GOT3 (cell line): ENCODE data around the gene MACROD2.

Source experiments
- DNase-seq: peaks from one replicate; lab custom pipeline; 2025; ENCODE audit warnings: mixed read lengths; lab: John Stamatoyannopoulos, UW

Gene MACROD2

DNA sequence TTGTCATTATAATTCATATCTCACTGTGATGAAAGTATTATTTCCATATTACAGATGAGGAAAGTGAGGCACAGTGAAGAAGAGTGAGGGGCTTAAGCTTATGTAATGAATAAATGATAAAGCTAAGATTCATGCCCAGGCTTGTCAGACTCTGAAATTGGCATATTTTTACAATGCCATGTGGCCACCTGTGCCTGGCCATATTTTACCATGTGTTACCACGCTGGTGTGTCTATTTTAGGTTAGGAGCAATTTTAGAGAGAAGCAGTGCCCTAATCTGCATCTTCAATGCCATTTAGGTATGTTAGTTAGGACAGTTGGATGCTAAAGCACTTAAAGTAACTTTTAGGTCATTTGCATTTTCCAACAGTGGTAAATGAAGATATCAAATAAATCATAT lies 530.1 kb downstream of the MACROD2 start:
- no peak for DNase-seq

DNA sequence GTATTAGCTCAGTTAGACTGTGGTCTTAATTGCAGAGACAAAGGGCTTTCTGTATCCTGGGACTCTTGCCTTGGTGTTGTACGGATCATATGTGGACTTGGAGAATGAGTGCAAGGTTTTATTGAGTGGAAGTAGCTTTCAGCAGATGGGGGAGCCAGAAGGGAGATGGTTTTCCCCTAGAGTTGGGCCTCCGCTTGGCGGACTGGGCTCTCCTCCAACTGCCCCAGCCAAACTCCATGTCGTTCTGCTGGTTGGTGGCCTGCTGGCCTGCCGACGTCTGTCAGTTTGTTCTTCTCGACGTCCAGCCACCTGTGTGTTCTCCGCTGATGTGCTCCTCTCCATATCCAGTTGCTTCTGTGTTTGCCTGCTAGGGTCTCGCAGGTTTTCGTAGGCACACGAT lies 531.6 kb downstream of the MACROD2 start:
- DNase-seq: no peak

DNA sequence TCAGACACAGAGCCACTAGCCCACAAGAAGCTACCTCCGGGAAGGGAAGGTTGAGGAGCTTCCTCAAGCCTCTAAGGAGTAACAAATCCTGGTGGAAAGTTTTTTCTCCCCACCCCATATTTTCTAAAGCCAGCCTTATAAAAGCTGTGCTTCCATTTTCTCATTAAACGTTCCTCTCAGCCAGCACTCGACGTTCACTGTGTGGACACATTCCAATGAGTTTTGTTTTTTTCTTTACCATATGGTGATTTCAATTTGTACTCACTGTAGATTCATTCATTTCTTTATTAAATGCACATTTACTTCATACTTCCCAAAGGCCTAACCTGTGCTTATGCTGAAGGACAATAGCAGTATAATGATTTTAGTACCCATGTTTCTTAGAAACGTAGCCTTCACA lies 536.5 kb downstream of the MACROD2 start:
- no peak for DNase-seq

DNA sequence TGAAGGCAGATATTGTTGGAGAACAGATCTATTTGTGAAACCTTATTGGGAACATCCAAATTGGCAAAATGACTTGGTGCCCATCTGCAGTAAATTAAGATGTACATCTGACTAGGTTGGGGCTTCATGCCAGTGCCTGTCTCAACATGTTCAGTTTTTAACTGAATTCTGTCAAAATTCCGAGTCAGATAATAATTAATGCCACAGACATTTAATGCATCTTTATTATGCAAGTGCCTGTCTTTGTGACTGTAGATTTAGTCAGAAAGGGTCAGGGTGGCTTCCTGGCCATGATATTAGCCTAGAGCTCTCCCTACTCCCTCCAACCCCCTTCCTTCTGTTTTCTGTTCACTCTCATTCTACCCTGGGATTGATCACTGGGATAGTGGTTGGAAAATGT lies 541.4 kb downstream of the MACROD2 start:
- DNase-seq: no peak

DNA sequence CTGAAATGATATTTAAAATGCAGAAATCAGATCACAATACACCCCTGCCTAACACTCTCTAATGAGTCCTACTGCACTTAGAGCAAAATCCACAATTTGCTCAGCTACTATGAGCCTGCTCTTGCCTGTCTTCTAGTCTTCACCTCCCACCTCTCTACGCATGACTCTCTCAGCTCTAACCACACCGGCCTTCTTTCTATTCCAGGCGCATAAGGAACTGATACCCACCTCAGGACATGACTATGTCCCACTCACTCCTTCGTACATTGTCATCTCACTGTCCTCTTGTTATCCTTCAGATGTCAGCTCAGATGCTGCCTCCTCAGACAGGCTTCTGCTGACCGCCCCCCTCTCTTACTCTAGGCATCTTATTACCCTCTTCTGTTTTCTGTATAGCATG lies 543.1 kb downstream of the MACROD2 start:
- no peak for DNase-seq

DNA sequence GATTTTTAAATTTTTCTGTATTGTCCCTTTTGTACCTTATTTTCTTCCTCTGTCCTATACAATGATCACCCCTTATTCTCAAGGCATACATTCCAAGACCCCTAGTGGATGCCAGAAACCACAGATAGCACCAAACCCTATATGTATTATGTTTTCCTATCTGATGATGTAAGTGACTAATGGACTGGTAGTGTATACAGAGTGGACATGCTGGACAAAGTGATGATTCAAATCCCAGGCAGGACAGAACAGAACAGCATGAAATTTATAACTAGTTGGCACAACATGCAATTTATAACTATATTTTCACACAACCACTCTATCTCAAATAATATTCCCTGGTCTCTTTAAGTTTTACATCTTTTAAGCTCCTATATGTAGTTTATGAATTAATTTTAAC lies 547.7 kb downstream of the MACROD2 start:
- no peak for DNase-seq

DNA sequence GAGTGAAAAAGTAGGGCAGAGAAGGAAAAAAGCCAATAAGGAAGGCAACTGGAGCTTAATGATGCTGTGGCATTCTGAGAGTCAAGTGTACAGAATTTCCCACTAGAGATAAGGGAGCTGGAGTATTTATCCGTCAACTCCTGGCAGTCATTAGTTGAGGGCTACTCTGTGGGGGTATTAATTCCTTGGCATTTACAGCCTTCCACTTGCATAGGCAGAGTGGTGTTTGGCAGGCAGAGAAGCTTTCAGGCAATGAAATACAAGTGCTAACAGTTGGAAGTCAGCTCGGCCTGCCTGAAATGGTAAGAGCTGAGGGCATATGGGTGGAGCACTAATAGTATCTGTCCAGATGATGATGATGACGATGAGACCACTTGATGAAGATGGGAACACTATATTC lies 549.4 kb downstream of the MACROD2 start:
- DNase-seq: no peak

DNA sequence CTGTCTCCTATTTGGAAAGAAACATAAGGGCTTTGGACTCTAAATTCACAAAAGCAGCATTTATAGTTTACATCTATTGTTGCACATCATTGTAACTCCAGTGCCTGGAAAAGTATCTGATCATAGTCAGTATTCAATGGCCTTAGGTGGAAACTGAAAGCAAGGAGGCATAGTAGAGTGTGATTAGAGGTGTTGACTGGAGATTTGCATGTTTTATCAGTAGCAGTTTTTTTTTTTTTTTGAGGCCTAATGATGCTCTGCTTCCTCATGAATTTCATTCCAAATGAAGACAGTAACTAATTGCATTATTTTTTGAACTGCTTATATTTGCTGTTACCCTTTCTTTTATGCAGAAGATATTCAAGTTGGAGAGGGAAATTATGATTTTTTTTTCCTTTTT lies 555.3 kb downstream of the MACROD2 start:
- DNase-seq: no peak

DNA sequence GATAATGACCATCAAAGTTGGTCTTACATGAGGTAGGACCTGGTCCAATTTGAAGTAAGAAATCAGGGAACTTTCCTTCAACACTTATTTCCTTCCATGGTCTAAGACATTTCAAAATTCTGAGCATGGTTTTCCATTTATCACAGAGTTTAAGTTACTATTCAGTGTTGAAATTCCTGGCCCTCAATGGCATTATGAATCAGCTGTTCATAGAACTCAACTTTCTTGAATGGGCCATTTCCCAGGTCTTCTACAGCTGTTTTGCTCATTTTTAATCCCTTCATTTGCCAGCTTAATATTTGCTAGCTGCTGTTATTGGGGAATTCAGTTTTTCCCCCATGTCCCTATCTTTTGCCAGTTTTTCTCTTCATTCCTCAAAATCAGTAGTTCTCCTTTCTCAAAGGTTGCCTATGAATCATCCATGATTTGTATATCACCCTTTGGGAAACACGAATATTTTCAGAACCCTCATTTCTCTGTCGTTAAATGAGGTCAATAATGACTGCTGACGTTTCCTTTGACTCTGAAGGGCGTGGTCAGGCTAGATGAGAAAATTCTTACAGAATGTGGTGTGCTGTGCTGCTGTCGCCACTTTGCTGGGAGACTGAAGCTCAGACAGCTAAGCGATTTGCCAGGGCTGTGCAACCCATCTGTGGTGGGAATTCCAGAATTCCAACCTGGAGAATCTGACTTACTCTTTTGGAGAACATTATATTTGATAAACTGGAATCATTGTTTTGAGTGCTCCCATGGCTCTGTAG lies 558.6 kb downstream of the MACROD2 start:
- no peak for DNase-seq

DNA sequence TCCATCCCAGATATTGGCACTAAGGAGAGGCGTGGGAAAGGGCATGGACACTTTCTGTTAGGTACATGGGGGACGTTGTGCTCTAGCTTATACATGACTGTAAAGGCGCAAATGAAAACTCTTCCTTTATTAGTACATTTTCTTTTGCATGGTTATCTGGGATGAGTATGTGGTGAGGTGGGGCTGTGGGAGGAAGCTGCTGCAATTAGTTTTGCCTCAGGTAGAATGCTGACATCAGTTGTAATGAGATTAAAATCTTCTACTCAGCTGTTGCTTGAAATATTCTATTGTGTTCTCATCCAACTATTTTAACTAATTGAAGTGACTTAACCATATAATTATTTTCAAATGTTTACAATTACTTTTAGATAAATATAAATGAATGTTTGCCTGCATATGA lies 560.4 kb downstream of the MACROD2 start:
- DNase-seq: no peak

DNA sequence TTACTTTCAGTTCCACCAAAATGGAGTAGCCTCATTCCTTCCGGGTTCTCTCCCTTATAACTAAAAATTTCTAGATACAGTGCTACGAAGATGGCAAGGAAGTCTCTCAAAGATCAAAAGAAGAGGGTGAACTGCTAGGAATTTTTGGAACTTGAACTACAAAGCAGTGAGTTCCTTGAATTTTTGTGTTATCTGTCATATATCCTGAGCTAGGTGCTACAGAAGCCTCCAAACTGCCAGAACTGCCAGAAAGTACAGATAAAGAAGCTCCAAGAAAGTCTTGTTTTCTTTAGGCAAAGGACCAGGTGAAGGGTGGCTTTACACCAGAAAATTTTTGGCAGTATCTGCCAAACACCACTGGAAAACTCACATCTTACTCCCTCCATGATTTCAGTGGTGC lies 560.9 kb downstream of the MACROD2 start:
- no peak for DNase-seq

DNA sequence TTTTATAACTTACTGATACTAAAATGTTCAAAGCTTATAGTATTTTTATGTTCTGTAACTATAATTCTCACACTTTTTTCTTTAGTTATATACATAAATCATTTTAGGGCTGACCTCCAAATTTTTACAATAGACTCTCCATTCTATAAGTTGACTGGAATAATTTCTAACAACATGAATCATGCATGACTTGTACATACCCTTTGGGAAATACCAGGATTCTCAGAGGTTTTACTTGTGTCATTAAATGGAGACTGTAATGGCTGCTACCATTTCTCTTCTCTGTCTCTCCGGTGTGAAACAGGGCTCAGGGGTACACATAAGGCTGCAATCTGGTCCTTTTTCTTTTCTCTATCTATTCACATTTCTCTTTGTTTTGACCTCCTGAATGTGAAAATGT lies 564.3 kb downstream of the MACROD2 start:
- DNase-seq: no peak

DNA sequence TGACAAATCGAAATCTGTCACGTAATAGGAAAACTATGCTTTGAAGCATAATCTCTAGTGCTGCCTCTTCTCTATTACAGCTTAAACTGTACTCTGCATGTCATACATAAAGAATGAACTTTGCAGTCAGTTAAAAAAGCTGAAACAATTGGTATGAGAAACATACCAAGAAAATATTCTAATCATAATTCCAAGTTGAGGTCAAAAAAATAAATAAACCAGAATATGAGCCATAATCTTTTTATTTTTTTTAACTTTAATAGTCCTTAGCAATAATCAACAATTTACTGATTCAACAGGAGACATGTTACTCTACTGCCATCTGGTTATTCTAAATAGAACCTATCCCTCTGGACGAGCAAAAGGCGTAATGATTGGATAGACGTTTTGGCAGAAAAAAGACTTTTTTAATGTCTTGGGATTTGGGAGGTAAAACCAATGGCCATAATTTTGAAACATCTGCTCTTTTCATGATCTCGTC lies 566.5 kb downstream of the MACROD2 start:
- DNase-seq: no peak

DNA sequence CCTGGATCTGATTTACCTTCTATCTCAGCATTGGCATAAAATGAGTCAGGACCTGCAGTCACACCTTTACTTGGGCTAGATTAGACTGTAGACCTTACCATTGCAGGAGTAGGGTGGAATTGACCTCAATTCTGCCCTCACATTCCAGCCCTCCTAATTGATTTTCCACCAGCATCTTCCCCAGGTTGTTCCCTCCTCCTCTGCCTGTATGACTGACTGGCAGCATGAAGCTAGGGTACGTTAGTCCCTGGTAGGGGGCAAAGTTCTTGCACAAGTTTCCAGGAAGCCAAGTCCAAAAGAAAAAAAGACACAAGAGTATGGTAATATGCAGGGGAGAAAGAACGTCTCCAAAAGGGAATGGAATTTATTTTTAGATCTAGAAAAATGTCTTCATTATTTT lies 567.7 kb downstream of the MACROD2 start:
- no peak for DNase-seq

DNA sequence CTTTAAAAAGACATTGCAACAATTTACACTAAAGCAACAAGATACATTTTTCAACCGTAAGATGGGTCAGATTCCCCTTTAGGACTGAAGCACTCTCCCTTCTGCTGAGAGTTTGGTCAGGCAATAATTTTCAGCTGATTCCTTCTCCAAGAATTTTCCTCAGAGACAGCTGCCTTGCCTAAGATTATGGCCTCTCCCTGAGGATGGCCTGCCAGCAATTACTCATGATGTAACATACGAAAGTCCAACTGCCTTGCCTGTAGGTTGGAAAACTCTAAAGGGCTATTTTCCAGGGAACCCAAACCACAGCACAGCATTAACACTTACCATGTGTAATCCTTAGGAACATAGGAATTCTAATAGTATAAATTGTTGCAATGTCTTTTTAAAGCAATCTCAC lies 571.2 kb downstream of the MACROD2 start:
- no peak for DNase-seq

DNA sequence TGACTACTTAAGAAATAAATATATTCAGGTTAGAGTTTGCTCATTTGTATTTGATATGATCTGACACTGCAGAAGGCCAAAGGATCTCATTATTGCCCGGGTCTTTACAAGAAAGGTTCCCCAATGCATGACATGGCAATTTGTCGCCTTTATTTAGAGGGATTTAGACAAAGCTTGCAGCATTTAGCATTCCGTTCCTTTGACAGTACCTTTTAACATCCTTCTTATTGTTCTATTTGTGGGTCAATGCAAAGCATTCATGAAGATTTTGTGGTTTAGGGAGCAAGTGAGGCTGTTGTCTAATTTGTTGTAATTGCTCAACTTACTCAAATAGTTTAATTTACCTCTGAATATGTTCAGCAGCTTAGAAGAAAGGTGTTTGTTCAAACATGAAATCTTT lies 572.9 kb downstream of the MACROD2 start:
- DNase-seq: no peak

DNA sequence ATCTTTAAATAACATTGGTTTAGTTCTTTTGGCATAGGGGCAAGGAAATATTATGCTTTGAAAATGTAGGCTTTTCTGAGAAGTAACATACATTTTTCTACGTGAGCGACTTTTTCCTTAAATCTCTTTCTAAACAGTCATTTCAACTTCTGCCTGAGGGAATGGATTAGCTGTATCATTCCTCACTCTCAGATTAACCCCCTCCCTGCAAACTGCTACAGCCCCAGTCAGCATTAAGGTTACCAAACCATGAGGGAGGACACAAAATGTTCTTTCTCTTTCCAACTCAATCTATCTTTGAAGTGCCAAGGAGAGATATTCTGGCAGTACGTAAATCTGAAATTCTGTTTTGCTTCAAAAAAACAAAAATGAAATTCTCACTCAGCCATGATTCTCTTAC lies 573.4 kb downstream of the MACROD2 start:
- no peak for DNase-seq

DNA sequence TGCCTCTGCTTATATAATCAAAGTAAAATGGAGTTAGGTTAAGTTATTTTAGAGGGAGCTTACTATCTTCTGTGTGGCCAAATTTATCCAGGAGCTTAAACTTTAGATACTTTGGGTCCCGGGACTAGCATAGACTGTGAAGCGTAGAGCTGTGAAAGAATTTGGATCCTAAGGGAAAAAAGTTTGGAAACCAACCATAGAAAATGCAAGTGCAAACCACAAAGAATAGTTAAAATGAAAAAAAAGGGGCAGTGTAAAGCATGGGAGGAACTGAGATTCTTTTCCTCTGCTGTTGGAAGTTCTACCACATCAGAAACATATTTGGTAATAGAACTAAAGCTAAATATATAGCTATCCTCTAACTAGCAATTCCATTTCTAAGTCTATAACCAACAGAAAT lies 574.3 kb downstream of the MACROD2 start:
- DNase-seq: no peak

DNA sequence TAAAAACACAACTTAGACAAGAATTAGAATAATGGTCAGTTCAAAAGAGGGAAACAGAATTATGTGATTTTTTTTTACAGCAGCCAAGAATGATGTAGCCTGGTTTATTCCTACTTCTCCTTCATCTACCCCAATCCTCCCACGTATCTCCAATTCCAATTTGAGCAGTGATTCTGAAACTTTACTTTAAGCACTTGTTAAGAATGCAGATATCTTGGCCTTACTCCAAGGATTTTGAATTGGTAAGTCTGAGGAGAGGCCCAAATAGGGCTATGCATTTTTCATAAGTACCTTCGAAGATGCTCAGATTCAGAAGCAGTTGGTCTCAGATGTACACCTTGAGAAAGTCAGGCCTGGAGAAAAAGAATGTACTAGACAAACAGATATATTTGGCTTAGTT lies 575.5 kb downstream of the MACROD2 start:
- DNase-seq: no peak

DNA sequence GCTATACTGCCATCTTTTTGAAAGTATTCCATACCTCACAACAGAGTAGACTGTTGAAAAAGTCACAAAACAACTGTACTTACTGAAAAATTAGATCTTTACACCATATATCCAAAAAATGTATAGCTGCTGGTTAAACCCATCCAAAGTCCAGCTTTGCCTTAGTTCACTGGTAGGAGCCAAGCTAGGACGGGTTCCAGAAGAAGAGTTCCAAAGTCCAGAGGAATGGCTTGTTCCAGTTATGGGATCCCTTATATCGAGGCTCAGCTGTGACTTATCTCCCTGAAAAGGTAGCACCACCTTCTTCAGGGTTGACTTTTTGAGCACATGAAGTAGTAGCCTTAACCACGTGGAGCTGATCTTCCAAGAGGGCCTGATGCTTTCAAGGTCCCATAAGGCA lies 578.4 kb downstream of the MACROD2 start:
- no peak for DNase-seq

DNA sequence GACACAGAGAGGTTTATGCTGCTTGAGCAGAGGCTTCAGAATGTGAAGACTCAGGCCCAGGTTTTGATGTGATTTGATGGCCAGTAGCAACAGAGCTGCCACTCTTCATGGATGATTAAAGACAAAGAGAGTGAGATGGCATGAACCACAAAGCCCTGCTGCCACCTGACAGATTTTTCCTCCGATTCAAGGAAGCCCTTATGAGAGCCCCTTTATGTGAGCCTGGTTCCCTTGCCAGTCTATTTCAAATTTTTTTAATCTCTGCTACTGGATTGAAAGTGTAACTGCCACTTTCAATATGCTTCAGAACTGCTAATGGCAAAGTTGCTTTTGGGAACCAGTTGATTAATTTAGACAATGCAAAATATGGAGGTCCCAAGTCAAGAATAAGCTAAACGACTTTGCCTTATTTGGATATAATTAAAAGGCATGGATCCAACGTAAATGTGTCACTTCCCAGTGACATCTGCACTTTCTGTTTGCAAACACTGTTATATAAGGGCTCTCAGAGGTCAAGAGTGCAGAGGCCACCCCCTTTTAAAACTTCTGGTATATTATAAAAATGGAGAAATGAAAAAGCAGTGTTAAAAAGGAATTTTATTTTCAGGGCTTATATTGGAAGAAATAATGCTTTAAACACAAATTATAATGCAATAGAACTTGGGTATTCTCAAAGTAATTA lies 581.0 kb downstream of the MACROD2 start:
- no peak for DNase-seq

DNA sequence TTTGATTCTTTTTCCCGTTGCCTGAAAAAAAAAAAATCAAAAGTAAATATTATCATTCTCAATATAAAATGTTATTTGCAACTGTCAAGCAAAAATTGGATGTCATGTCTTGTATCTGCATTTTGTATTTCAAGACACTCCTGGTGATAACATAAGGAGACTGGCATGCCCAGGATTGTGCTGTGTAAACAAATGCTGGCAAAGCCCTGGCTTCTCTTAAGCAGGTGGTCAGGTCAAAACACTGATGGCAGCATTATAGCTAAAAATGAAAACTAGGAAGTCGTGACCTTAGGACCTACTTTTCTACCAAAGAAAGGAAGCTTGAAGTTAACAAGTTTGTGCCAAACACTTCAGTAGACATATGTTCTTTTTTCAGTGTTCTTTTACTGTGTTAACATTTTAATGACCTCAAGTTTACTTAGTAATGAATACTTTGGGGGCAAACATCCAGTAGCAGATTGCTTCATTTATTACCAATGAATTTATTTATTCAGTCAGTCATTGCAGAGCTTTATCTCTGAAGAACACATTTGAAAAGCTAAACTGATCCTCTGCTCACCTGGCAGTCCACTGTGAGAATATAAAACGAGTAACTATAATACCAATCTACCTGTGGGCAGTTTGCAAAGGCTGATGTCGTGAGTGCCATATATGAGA lies 585.2 kb downstream of the MACROD2 start:
- no peak for DNase-seq

DNA sequence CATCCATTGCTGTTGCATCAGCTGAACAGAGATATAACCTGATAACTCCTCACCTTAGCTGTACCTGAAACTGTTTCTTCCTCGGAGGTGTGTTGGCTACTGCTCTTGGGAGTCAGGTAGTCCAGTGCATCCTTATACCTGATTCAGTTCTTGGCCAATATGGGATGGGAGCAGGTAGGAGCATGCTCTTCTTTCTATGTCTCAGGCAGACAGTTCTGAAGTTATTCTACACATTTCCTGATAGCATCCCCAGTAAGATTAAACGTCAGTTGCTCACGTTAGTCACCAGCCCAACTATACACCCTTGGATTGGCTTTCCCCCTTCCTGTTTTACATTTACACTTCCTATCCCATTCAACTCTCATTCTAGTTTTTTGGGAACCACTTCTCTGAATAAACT lies 586.4 kb downstream of the MACROD2 start:
- no peak for DNase-seq
